ENCODE data around the gene ARL15. TPM values are rescaled to one million over a fixed set of nuclear protein-coding genes. Genes with fewer than 3 reads are reported as not detected.

Gene ARL15
- total and polyA plus RNA-seq, 4 donors, result 5.7 to 66.2 (median 14.9) TPM

DNA sequence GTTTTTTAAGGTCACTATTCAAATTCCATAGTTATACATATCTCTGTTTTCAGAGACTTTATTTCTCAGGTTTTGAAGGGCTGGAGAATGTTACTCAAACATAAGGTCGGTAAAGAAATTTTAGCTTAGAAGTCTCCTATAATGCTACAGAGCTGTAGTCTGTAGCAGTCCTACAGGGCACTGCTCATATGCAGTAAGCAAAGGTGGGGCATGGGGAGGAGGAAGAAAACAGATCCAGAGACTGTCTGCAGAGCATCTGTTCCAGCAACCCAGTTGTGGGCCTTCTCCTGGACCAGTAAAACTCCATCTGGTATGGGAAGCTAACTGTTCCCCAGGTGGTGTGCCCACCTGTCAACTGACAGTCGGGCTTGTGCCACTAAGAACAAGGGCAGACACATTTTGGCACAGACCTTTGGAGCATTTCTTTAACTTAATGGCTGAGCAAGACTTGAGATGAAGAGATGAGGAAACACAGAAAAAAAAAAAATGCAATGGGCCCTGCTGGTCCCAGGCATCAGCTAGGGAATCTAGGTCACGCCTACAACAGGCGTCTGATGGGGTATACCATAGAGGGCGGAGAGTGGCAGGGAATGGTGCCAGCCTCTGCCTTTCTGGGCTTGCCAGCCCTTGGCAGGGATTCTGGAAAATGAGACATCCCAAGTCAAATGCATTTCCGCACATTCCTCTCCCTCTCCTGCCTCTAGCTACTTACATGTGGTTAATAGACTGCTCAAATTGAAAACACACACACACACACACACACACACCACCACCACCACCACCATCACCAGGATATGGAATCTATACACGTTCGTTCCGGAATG lies 218.9 kb downstream of the ARL15 start:
- WGBS, 2 donors, result 87 to 94% methylated on average over 9 of the region's 9 CpGs
- Histone ChIP-seq H3K27ac (ENCODE audit: low read depth in 1 of 2, low read length in 1 of 2) (no peak overlapping the region), H3K9me3 (ENCODE audit: control insufficient read depth in 4 of 4, insufficient read depth in 3 of 4, low read length in 3 of 4) (no peaks in the 10 kb centered on the region), H3K9ac (ENCODE audit: insufficient read depth in 1 of 2, low read length in 2 of 2) (no peak overlapping the region), H3K27me3 (ENCODE audit: control insufficient read depth in 3 of 3, insufficient read depth in 3 of 3, low read length in 2 of 3) (no peaks in the 10 kb centered on the region), H3K4me1 (ENCODE audit: control insufficient read depth in 5 of 5, insufficient read depth in 5 of 5, low read length in 5 of 5) (peaks cover 0 to 5% (median 0%) of the 10 kb centered on the region in 5 donors), H3K36me3 (ENCODE audit: control insufficient read depth in 4 of 4, insufficient read depth in 4 of 4, low read length in 4 of 4) (peaks cover 0 to 3% (median 0%) of the 10 kb centered on the region in 4 donors), H3K4me3 (no peak overlapping the region)
- DNase-seq (no peak), ATAC-seq (ENCODE audit: insufficient read depth, low FRiP score) (no peak)
- TF ChIP-seq, protein P1, sequence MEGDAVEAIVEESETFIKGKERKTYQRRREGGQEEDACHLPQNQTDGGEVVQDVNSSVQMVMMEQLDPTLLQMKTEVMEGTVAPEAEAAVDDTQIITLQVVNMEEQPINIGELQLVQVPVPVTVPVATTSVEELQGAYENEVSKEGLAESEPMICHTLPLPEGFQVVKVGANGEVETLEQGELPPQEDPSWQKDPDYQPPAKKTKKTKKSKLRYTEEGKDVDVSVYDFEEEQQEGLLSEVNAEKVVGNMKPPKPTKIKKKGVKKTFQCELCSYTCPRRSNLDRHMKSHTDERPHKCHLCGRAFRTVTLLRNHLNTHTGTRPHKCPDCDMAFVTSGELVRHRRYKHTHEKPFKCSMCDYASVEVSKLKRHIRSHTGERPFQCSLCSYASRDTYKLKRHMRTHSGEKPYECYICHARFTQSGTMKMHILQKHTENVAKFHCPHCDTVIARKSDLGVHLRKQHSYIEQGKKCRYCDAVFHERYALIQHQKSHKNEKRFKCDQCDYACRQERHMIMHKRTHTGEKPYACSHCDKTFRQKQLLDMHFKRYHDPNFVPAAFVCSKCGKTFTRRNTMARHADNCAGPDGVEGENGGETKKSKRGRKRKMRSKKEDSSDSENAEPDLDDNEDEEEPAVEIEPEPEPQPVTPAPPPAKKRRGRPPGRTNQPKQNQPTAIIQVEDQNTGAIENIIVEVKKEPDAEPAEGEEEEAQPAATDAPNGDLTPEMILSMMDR (IDR thresholded peaks at IDR 0.05; ENCODE audit: control extremely low read depth, extremely low read depth), result no peak

DNA sequence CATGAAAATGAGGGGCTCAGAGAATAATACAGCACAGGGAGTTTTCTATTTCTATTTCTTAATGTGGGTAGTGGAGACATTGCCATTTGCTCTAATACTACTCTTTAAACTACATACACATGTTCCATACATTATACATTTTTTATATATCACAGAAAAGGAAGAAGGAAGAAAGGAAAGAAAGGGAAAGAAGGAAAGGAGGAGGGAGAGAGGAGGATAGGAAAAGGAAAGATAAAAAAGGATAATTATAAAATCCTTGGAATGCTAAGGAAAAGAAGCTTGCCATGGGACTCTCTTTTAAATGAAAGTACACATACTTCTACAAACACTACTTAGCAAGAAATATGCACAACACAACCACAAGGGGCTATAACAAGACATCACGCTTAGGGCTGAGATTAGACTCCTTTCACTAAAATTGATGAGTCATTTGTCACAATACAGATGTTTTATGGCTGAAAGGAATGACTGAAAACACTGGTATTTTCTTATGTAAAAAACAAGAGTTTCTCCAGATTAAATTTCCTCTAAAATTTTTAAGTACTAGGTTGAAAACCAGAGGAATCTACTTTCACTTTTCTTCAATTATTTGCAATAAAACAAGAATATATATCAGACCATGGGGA lies 219.8 kb downstream of the ARL15 start:
- no peak for ATAC-seq (ENCODE audit: insufficient read depth, low FRiP score)
- peaks cover 0 to 3% (median 0%) of the 10 kb centered on the region in 4 donors for H3K36me3 ChIP-seq (ENCODE audit: control insufficient read depth in 4 of 4, insufficient read depth in 4 of 4, low read length in 4 of 4)
- no peak for DNase-seq
- WGBS, 2 donors, result 63 to 70% methylated on average over 1 of the region's 1 CpG
- no peaks in the 10 kb centered on the region for H3K27me3 ChIP-seq (ENCODE audit: control insufficient read depth in 3 of 3, insufficient read depth in 3 of 3, low read length in 2 of 3)
- no peak overlapping the region for H3K9ac ChIP-seq (ENCODE audit: insufficient read depth in 1 of 2, low read length in 2 of 2)
- H3K4me1 ChIP-seq (ENCODE audit: control insufficient read depth in 5 of 5, insufficient read depth in 5 of 5, low read length in 5 of 5), result peaks cover 0 to 5% (median 0%) of the 10 kb centered on the region in 5 donors
- H3K9me3 ChIP-seq (ENCODE audit: control insufficient read depth in 4 of 4, insufficient read depth in 3 of 4, low read length in 3 of 4), result no peaks in the 10 kb centered on the region
- H3K27ac ChIP-seq (ENCODE audit: low read depth in 1 of 2, low read length in 1 of 2), result no peak overlapping the region
- no peak overlapping the region for H3K4me3 ChIP-seq
- TF ChIP-seq, protein P1 (IDR thresholded peaks at IDR 0.05; ENCODE audit: control extremely low read depth, extremely low read depth), result no peak

DNA sequence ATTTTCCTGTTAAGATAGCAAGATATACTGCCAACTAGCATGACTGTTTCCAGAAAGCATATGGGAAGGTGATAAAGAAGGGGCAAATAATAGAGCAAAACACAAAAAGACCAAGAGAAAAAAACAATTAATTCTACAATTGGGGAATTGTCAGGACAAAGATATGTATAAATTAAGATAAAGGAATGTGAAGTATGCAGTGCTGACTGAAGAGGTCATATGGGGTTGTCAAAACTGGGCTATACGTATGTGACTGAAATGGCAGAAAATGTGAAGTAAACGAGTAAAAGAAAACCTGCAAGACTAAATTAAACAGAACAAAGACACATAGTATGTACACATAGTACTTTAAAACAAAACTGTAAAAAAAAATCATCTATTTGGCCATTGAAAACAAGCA lies 222.3 kb downstream of the ARL15 start:
- DNase-seq, result no peak
- Histone ChIP-seq H3K27ac (ENCODE audit: low read depth in 1 of 2, low read length in 1 of 2) (no peak overlapping the region), H3K36me3 (ENCODE audit: control insufficient read depth in 4 of 4, insufficient read depth in 4 of 4, low read length in 4 of 4) (peaks cover 0 to 3% (median 0%) of the 10 kb centered on the region in 4 donors), H3K27me3 (ENCODE audit: control insufficient read depth in 3 of 3, insufficient read depth in 3 of 3, low read length in 2 of 3) (no peaks in the 10 kb centered on the region), H3K9ac (ENCODE audit: insufficient read depth in 1 of 2, low read length in 2 of 2) (no peak overlapping the region), H3K9me3 (ENCODE audit: control insufficient read depth in 4 of 4, insufficient read depth in 3 of 4, low read length in 3 of 4) (no peaks in the 10 kb centered on the region), H3K4me3 (no peak overlapping the region), H3K4me1 (ENCODE audit: control insufficient read depth in 5 of 5, insufficient read depth in 5 of 5, low read length in 5 of 5) (peaks cover 0 to 3% (median 0%) of the 10 kb centered on the region in 5 donors)
- 89 to 91% methylated on average over 2 of the region's 2 CpGs for WGBS, 2 donors
- TF ChIP-seq, protein P1 (IDR thresholded peaks at IDR 0.05; ENCODE audit: control extremely low read depth, extremely low read depth), result no peak
- no peak for ATAC-seq (ENCODE audit: insufficient read depth, low FRiP score)

Data from lung (tissue), 12 donors.